HL-60 (cell line): ENCODE measurements around the gene SOWAHA.

Source experiments
- POLR2AphosphoS5 ChIP-seq: IDR thresholded peaks from 2 replicates; pipeline ENCODE4 v1.6.1; 2012; ENCODE audit warnings: low read depth
- SPI1 ChIP-seq: IDR thresholded peaks from 2 replicates; pipeline ENCODE4 v1.6.1; 2012; ENCODE audit warnings: low read depth, mild to moderate bottlenecking, borderline replicate concordance
- TF ChIP-seq, protein P1 (sequence below): IDR thresholded peaks from one replicate; pipeline ENCODE4 v1.5.1; 2011; ENCODE audit warnings: low read length, control low read depth, inconsistent platforms; ENCODE audit not compliant: insufficient read depth

- TF ChIP-seq POLR2AphosphoS5 (no peak), SPI1 (no peak)
- TF ChIP-seq, protein P1, sequence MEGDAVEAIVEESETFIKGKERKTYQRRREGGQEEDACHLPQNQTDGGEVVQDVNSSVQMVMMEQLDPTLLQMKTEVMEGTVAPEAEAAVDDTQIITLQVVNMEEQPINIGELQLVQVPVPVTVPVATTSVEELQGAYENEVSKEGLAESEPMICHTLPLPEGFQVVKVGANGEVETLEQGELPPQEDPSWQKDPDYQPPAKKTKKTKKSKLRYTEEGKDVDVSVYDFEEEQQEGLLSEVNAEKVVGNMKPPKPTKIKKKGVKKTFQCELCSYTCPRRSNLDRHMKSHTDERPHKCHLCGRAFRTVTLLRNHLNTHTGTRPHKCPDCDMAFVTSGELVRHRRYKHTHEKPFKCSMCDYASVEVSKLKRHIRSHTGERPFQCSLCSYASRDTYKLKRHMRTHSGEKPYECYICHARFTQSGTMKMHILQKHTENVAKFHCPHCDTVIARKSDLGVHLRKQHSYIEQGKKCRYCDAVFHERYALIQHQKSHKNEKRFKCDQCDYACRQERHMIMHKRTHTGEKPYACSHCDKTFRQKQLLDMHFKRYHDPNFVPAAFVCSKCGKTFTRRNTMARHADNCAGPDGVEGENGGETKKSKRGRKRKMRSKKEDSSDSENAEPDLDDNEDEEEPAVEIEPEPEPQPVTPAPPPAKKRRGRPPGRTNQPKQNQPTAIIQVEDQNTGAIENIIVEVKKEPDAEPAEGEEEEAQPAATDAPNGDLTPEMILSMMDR = no peak
These were observed 32.5 kb upstream of the SOWAHA start for GRCh38 chr5:132780577-132780976.
